ENCODE data around the gene REXO1.

- TF ChIP-seq CTCF (IDR thresholded peaks at IDR 0.05; ENCODE audit: low read length): no peak
- no peak for TF ChIP-seq EZH2phosphoT487 (IDR thresholded peaks at IDR 0.05; ENCODE audit: low read length)
- no peak for TF ChIP-seq EZH2 (optimal IDR thresholded peaks at IDR 0.05; ENCODE audit: low read depth, low read length)
Observed at GRCh38 chr19:1837222-1837565, 11.1 kb downstream of the REXO1 start.

Data from MM.1S (cell line).